ENCODE measurements around the gene RALGPS2. TPM values are rescaled to one million over a fixed set of nuclear protein-coding genes. Genes with fewer than 3 reads are reported as not detected.

RALGPS2 gene
- polyA plus RNA-seq, 1 of the 3 experiments (the other 2 are of a cell fraction) = 5.1 TPM

GRCh38 chr1:178723546-178723945 lies 1.5 kb upstream of the RALGPS2 start:
- Histone ChIP-seq H3K36me3 (replicated peaks in 1 of 2; ENCODE audit: control insufficient read depth in 1 of 2, insufficient read depth in 2 of 2, low read length in 1 of 2) (no peaks in the 10 kb centered on the region), H4K20me1 (ENCODE audit: insufficient read depth) (no peaks in the 10 kb centered on the region), H3K9me3 (no peaks in the 10 kb centered on the region), H3K79me2 (ENCODE audit: insufficient read depth) (peaks cover 27% of the 10 kb centered on the region), H3K4me1 (ENCODE audit: control insufficient read depth in 1 of 2, insufficient read depth in 2 of 2, low read depth in 1 of 2, low read length in 1 of 2) (peaks cover 0 to 13% of the 10 kb centered on the region in 2 experiments; a peak in 3 of 4 replicates), H3K4me2 (no peak overlapping the region), H3K27me3 (ENCODE audit: insufficient read depth) (no peaks in the 10 kb centered on the region), H3K4me3 (ENCODE audit: low read depth in 2 of 2, low read length in 1 of 2) (no peak overlapping the region), H3K27ac (ENCODE audit: low read depth in 2 of 2, low read length in 1 of 2) (no peak overlapping the region), H3K9ac (no peak overlapping the region), H3K9me2 (no peaks in the 10 kb centered on the region), H2AFZ (ENCODE audit: low read depth) (no peak overlapping the region), H3F3A (replicated peaks; ENCODE audit: insufficient read depth) (peaks cover 17% of the 10 kb centered on the region)
- CTCF ChIA-PET = no interaction called here
- TF ChIP-seq TCF12 (IDR thresholded peaks at IDR 0.05) (no peak), FOXM1 (IDR thresholded peaks at IDR 0.05; ENCODE audit: low read depth) (no peak), RXRA (IDR thresholded peaks at IDR 0.05; ENCODE audit: borderline replicate concordance, low read depth) (no peak)
- POLR2A ChIA-PET = no interaction called here
- DNase-seq = no peak
- WGBS (ENCODE audit: low lambda C conversion rate) = 67% methylated on average over 3 of the region's 3 CpGs

GRCh38 chr1:178724376-178724727 lies 692 bp upstream of the RALGPS2 start:
- Histone ChIP-seq H3K79me2 (ENCODE audit: insufficient read depth) (peaks cover 35% of the 10 kb centered on the region), H3K9me3 (no peaks in the 10 kb centered on the region), H3K27ac (ENCODE audit: low read depth in 2 of 2, low read length in 1 of 2) (peak overlapping the region in 1 of 2 experiments; percentile 87; a peak in 2 of 4 replicates), H3K9ac (peak overlapping the region; percentile 77; the same call in 1 of the 2 replicates), H3K9me2 (no peaks in the 10 kb centered on the region), H4K20me1 (ENCODE audit: insufficient read depth) (no peaks in the 10 kb centered on the region), H3K27me3 (ENCODE audit: insufficient read depth) (no peaks in the 10 kb centered on the region), H3K4me2 (peak overlapping the region; percentile 80), H3K36me3 (replicated peaks in 1 of 2; ENCODE audit: control insufficient read depth in 1 of 2, insufficient read depth in 2 of 2, low read length in 1 of 2) (peaks cover 0 to 3% of the 10 kb centered on the region in 2 experiments), H2AFZ (ENCODE audit: low read depth) (peak overlapping the region; percentile 74; the same call in 1 of the 2 replicates), H3F3A (replicated peaks; ENCODE audit: insufficient read depth) (peaks cover 17% of the 10 kb centered on the region), H3K4me3 (ENCODE audit: low read depth in 2 of 2, low read length in 1 of 2) (peak overlapping the region; percentile 89 to 96), H3K4me1 (ENCODE audit: control insufficient read depth in 1 of 2, insufficient read depth in 2 of 2, low read depth in 1 of 2, low read length in 1 of 2) (peaks cover 0 to 13% of the 10 kb centered on the region in 2 experiments; a peak in 3 of 4 replicates)
- no peak for DNase-seq
- ChIA-PET CTCF (interaction anchor here (0.9 to 3.2 kb wide), 4 partner anchors 10 to 182 kb away, joined by 3 to 13 read pairs (median 4); no protein-coding TSS in a partner anchor), POLR2A (interaction anchor here (0.7 to 2.1 kb wide), 3 partner anchors 20 to 269 kb away, joined by 4 to 14 read pairs (median 4); no protein-coding TSS in a partner anchor)
- 96% methylated on average over 5 of the region's 5 CpGs for WGBS (ENCODE audit: low lambda C conversion rate)
- TF ChIP-seq EP300 (IDR thresholded peaks at IDR 0.05; ENCODE audit: borderline replicate concordance in 1 of 2, low read depth in 1 of 2, low read length in 1 of 2) (no peak), TEAD4 (IDR thresholded peaks at IDR 0.05; ENCODE audit: borderline replicate concordance, insufficient read depth) (no peak), PBX3 (IDR thresholded peaks at IDR 0.05) (no peak), IRF3 (IDR thresholded peaks at IDR 0.05; ENCODE audit: low read depth, low read length) (no peak), NFIC (IDR thresholded peaks at IDR 0.05; ENCODE audit: borderline replicate concordance) (no peak), USF2 (IDR thresholded peaks at IDR 0.05; ENCODE audit: borderline replicate concordance, low read depth, low read length) (no peak), YY1 (IDR thresholded peaks at IDR 0.05; ENCODE audit: low read depth) (no peak; the same call in 1 of the 2 replicates), RFX5 (IDR thresholded peaks at IDR 0.05; ENCODE audit: low read length) (no peak), SIN3A (IDR thresholded peaks at IDR 0.05; ENCODE audit: borderline replicate concordance, low read depth, low read length) (no peak), GABPA (IDR thresholded peaks at IDR 0.05; ENCODE audit: low read depth) (no peak), FOXM1 (IDR thresholded peaks at IDR 0.05; ENCODE audit: low read depth) (no peak), NRF1 (IDR thresholded peaks at IDR 0.05; ENCODE audit: low read depth, low read length) (no peak), FOSL2 (IDR thresholded peaks at IDR 0.05; ENCODE audit: borderline replicate concordance, low read depth) (no peak), RXRA (IDR thresholded peaks at IDR 0.05; ENCODE audit: borderline replicate concordance, low read depth) (no peak)
